ENCODE measurements around the gene CYP20A1. TPM values are rescaled to one million over a fixed set of nuclear protein-coding genes. Genes with fewer than 3 reads are reported as not detected.
"Not testable (repeated sequence)": the region's sequence is repeated elsewhere in the genome, so short reads cannot be mapped to it uniquely, and the experiment has no call there.

Gene CYP20A1
- total RNA-seq, 1 donor = 51.4 TPM

GRCh38 chr2:203225423-203226039, 13.3 kb upstream of the CYP20A1 start:
- Histone ChIP-seq H3K27ac (ENCODE audit: low read depth, low read length) (no peak overlapping the region), H3K79me2 (ENCODE audit: insufficient read depth, low read length) (no peaks in the 10 kb centered on the region), H3K4me1 (ENCODE audit: insufficient read depth, low read length) (no peaks in the 10 kb centered on the region), H3K4me2 (ENCODE audit: insufficient read depth, low read length) (no peak overlapping the region), H3K4me3 (ENCODE audit: insufficient read depth, low read length) (no peak overlapping the region), H4K20me1 (ENCODE audit: insufficient read depth, low read length) (no peaks in the 10 kb centered on the region), H3K9me3 (ENCODE audit: low read depth, low read length) (no peaks in the 10 kb centered on the region), H2AFZ (ENCODE audit: low read length) (no peak overlapping the region), H3K27me3 (ENCODE audit: insufficient read depth, low read length) (no peaks in the 10 kb centered on the region), H3K36me3 (ENCODE audit: insufficient read depth, low read length) (peaks cover 4% of the 10 kb centered on the region)
- no peak for DNase-seq (ENCODE audit: insufficient read length, low spot score, missing footprints)
- peak; percentile 60 for TF ChIP-seq CTCF (IDR thresholded peaks at IDR 0.05; ENCODE audit: extremely low read depth, low read depth, low read length)

GRCh38 chr2:203229674-203230073, 9.1 kb upstream of the CYP20A1 start:
- DNase-seq (ENCODE audit: insufficient read length, low spot score, missing footprints); H3K4me1 ChIP-seq (ENCODE audit: insufficient read depth, low read length); H3K79me2 ChIP-seq (ENCODE audit: insufficient read depth, low read length); H3K27me3 ChIP-seq (ENCODE audit: insufficient read depth, low read length); H4K20me1 ChIP-seq (ENCODE audit: insufficient read depth, low read length); H3K4me3 ChIP-seq (ENCODE audit: insufficient read depth, low read length); H3K36me3 ChIP-seq (ENCODE audit: insufficient read depth, low read length); H2AFZ ChIP-seq (ENCODE audit: low read length); H3K27ac ChIP-seq (ENCODE audit: low read depth, low read length); H3K4me2 ChIP-seq (ENCODE audit: insufficient read depth, low read length); H3K9me3 ChIP-seq (ENCODE audit: low read depth, low read length): not testable (repeated sequence)

DNA sequence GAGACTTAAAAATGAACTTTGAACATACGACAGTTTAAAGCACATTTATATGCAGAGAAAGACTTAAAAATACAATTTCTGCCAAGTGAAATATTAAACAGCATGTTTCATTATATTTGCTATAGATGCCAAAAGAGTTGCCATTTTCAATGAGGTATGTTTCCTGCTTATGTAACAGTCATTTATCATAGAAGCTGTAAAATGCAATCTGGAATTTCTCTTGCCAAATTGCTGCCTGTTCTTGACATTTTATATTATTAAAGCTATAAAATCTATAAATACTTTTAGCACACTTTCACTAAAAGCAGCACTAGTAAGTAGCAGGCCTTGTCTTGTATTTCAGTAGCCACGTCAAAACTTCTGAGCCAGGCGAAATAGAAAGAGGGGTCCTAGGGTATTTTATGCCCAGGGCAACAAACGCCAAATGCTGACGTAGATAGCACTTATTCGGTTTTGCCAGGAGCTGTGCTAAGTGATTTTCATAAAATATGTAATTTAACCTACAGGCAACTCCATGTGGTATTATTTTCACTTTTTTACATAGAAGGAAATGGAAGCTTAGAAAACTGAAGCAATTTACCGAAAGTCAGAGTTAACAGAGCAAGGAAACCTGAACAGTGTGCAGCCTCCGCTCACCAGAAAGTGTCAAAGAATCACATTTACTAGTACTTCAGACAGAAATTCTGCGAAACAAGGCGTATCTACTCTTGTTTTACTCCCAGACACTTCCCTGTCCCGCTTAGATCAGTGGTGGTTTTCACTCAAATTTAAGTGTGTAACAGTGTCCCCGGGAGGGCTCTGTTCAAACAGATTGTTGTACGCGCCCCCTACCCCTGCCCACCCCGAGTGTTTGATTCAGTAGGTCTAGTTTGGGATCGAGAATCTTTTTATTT, 1.2 kb upstream of the CYP20A1 start:
- no peak for TF ChIP-seq CTCF (IDR thresholded peaks at IDR 0.05; ENCODE audit: extremely low read depth, low read depth, low read length)

DNA sequence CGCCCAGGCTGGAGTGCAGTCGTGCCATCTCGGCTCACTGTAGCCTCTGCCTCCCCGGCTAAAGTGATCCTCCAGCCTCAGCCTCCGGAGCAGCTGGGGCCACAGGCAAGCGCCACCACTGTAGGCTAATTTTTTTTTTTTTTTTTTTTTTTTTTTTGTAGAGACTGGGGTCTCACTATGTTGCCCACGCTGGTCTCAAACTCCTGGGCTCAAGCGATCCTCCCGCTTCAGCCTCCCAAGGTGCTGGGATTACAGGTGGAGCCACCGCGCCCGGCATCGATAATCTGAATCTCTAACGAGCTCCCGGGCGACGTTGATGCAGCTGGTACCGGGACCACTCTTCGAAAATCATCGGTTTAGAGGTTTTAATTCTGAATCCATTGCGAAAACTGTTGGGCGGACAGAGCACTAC, 520 bp upstream of the CYP20A1 start:
- H3K4me1 ChIP-seq (ENCODE audit: insufficient read depth, low read length) = peaks cover 10% of the 10 kb centered on the region
- peak overlapping the region; percentile 99 for H3K4me3 ChIP-seq (ENCODE audit: insufficient read depth, low read length)
- DNase-seq (ENCODE audit: insufficient read length, low spot score, missing footprints) = no peak
- peak overlapping the region; percentile 96 for H3K27ac ChIP-seq (ENCODE audit: low read depth, low read length)
- peaks cover 12% of the 10 kb centered on the region for H3K36me3 ChIP-seq (ENCODE audit: insufficient read depth, low read length)
- H3K27me3 ChIP-seq (ENCODE audit: insufficient read depth, low read length) = no peaks in the 10 kb centered on the region
- TF ChIP-seq CTCF (IDR thresholded peaks at IDR 0.05; ENCODE audit: extremely low read depth, low read depth, low read length) = no peak
- H3K79me2 ChIP-seq (ENCODE audit: insufficient read depth, low read length) = peaks cover 39% of the 10 kb centered on the region
- no peaks in the 10 kb centered on the region for H3K9me3 ChIP-seq (ENCODE audit: low read depth, low read length)
- H2AFZ ChIP-seq (ENCODE audit: low read length) = peak overlapping the region; percentile 90
- peaks cover 6% of the 10 kb centered on the region for H4K20me1 ChIP-seq (ENCODE audit: insufficient read depth, low read length)
- peak overlapping the region; percentile 94 for H3K4me2 ChIP-seq (ENCODE audit: insufficient read depth, low read length)

More for the DNA sequence above, 1.2 kb upstream of the CYP20A1 start:
- Histone ChIP-seq H3K4me2 (ENCODE audit: insufficient read depth, low read length) (peak overlapping the region; percentile 94), H3K4me3 (ENCODE audit: insufficient read depth, low read length) (peak overlapping the region; percentile 99), H2AFZ (ENCODE audit: low read length) (peak overlapping the region; percentile 65), H3K27me3 (ENCODE audit: insufficient read depth, low read length) (no peaks in the 10 kb centered on the region), H3K79me2 (ENCODE audit: insufficient read depth, low read length) (peaks cover 32% of the 10 kb centered on the region), H3K9me3 (ENCODE audit: low read depth, low read length) (no peaks in the 10 kb centered on the region), H3K27ac (ENCODE audit: low read depth, low read length) (no peak overlapping the region), H3K4me1 (ENCODE audit: insufficient read depth, low read length) (peaks cover 10% of the 10 kb centered on the region), H4K20me1 (ENCODE audit: insufficient read depth, low read length) (peaks cover 6% of the 10 kb centered on the region), H3K36me3 (ENCODE audit: insufficient read depth, low read length) (peaks cover 7% of the 10 kb centered on the region)
- DNase-seq (ENCODE audit: insufficient read length, low spot score, missing footprints) = peak; percentile 27

Data from osteoblast (primary cell).